Natural killer cell (primary cell): Measurements from ENCODE around the gene CROCC2. TPM values are rescaled to one million over a fixed set of nuclear protein-coding genes. Genes with fewer than 3 reads are reported as not detected.

Source experiments
- ATAC-seq, 3 donors: fragments of 150-1000 bp in 2 of 3; fragments of 200-7000 bp in 1 of 3; cut with Tn5 transposase; 1 replicate in 1 of 3; 2 replicates in 2 of 3; pipeline ENCODE4 v1.10.0; 2021; ENCODE audit warnings: mild to moderate bottlenecking in 2 of 3, moderate library complexity in 2 of 3
- DNase-seq, 2 donors: peaks; one replicate each; pipeline versions ENCODE4 v3.0.0 to v3.0.0-alpha.2; 2013 to 2021; ENCODE audit warnings: mixed read lengths in 1 of 2
- H3K27ac ChIP-seq: one replicate; pipeline ENCODE4 v1.5.1; 2013; ENCODE audit warnings: mild to moderate bottlenecking, low read length
- H3K27me3 ChIP-seq: one replicate; pipeline ENCODE4 v1.6.1; 2013; ENCODE audit warnings: low read length; ENCODE audit not compliant: control insufficient read depth, insufficient read depth
- H3K36me3 ChIP-seq: one replicate; pipeline ENCODE4 v1.6.1; 2013; ENCODE audit warnings: low read length; ENCODE audit not compliant: control insufficient read depth, insufficient read depth
- H3K4me1 ChIP-seq: one replicate; pipeline ENCODE4 v1.6.1; 2013; ENCODE audit warnings: low read length; ENCODE audit not compliant: control insufficient read depth, insufficient read depth
- H3K4me3 ChIP-seq: one replicate; pipeline ENCODE4 v1.5.1; 2013; ENCODE audit warnings: low read length
- H3K9me3 ChIP-seq: one replicate; pipeline ENCODE4 v1.6.1; 2013; ENCODE audit warnings: low read length; ENCODE audit not compliant: control insufficient read depth, insufficient read depth
- H3K27ac Mint-ChIP-seq, 2 donors: one replicate each; pipeline ENCODE4 v1.8.0; 2022; ENCODE audit warnings: mild to moderate bottlenecking in 2 of 2, mixed read lengths in 2 of 2, moderate library complexity in 1 of 2
- H3K27me3 Mint-ChIP-seq, 2 donors: one replicate each; pipeline ENCODE4 v1.8.0; 2022; ENCODE audit warnings: low read depth in 2 of 2, mixed read lengths in 2 of 2
- H3K36me3 Mint-ChIP-seq: one replicate; pipeline ENCODE4 v1.8.0; 2022; ENCODE audit warnings: mixed read lengths
- H3K4me1 Mint-ChIP-seq, 2 donors: one replicate each; pipeline ENCODE4 v1.8.0; 2022; ENCODE audit warnings: mixed read lengths in 2 of 2
- H3K4me3 Mint-ChIP-seq: one replicate; pipeline ENCODE4 v1.8.0; 2022; ENCODE audit warnings: mild to moderate bottlenecking, moderate library complexity, mixed read lengths
- H3K9me3 Mint-ChIP-seq, 2 donors: one replicate each; pipeline ENCODE4 v1.8.0; 2022; ENCODE audit warnings: mixed read lengths in 2 of 2
- CTCF ChIP-seq: fragments of 200-600 bp; IDR thresholded peaks from one replicate; pipeline ENCODE4 v1.8.0; 2022; ENCODE audit warnings: antibody characterized with exemption
- WGBS: methylation state at CpG from one replicate; pipeline ENCODE4 v1.1.7; 2013; ENCODE audit warnings: missing lambda C conversion rate; ENCODE audit not compliant: insufficient coverage; 5-methylcytosine and 5-hydroxymethylcytosine counted together
- intact Hi-C: fragments of 100-400 bp; cut with micrococcal nuclease; formaldehyde crosslinking; loops from one replicate; pipeline ENCODE4 v1.14.2; 2022
- total RNA-seq, 4 donors: library from RNA; stranded (reverse); fragments of 120-200 nt in 1 of 4; gene quantifications; one replicate each; pipeline versions ENCODE4 v1.2.3 to v1.2.4, GENCODE V29; 2013 to 2022

The CROCC2 gene
- total RNA-seq, 3 donors from 2014 or later (not counting 1 experiment from before 2014, with no cell fraction given), result 0.14 TPM; not detected in 2

DNA sequence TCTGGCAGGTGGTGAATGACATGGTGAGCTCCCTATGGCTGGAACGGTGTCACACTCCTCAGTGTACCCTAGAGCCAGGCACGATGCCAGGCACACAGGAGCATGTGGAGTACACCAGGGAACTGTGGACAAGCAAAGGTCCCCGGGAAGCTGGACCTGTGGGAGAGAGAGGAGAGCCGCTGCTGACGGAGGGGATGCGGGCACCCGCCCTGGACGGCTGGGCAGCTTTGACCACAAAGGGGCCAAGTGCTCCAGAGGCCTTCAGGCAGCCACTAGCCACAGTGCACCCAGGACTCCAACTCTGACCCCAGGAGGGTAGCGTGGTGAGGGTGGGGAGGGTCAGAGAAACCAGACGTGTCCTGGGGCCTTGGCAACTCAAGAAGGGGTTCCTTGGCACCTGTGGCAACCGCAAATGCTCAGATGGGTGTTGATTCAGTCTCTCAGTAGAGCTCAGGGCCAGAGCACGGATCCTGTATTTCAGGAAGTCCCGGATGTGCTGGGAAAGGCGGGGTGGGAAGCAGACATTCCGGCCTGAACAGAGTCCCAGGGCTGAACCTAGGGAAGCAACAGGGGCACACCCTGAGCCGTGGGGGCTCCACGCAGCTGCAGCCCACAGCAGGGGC lies 7.9 kb upstream of the CROCC2 start:
- WGBS, result 82% methylated on average over 17 of the region's 17 CpGs
- H3K4me3 Mint-ChIP-seq, result no peak overlapping the region
- H3K27ac Mint-ChIP-seq, result no peak overlapping the region
- no peaks in the 10 kb centered on the region for H3K36me3 Mint-ChIP-seq
- no peaks in the 10 kb centered on the region for H3K27me3 Mint-ChIP-seq
- no peak overlapping the region for H3K4me3 ChIP-seq
- intact Hi-C loops, result no loop called here
- H3K4me1 ChIP-seq, result peaks cover 6% of the 10 kb centered on the region
- no peaks in the 10 kb centered on the region for H3K9me3 Mint-ChIP-seq
- H3K9me3 ChIP-seq, result no peaks in the 10 kb centered on the region
- no peaks in the 10 kb centered on the region for H3K36me3 ChIP-seq
- DNase-seq (no peak), ATAC-seq (no peak)
- H3K27me3 ChIP-seq, result no peaks in the 10 kb centered on the region
- TF ChIP-seq CTCF, result no peak
- no peak overlapping the region for H3K27ac ChIP-seq
- no peaks in the 10 kb centered on the region for H3K4me1 Mint-ChIP-seq

- no peaks in the 10 kb centered on the region for H3K9me3 ChIP-seq
- H3K4me3 Mint-ChIP-seq, result no peak overlapping the region
- intact Hi-C loops, result no loop called here
- H3K36me3 Mint-ChIP-seq, result no peaks in the 10 kb centered on the region
- no peak for TF ChIP-seq CTCF
- H3K36me3 ChIP-seq, result no peaks in the 10 kb centered on the region
- H3K27me3 ChIP-seq, result no peaks in the 10 kb centered on the region
- H3K4me3 ChIP-seq, result no peak overlapping the region
- no peaks in the 10 kb centered on the region for H3K4me1 Mint-ChIP-seq
- H3K9me3 Mint-ChIP-seq, result no peaks in the 10 kb centered on the region
- 91% methylated on average over 23 of the region's 23 CpGs for WGBS
- ATAC-seq (no peak), DNase-seq (no peak)
- H3K4me1 ChIP-seq, result no peaks in the 10 kb centered on the region
- H3K27ac ChIP-seq, result no peak overlapping the region
- no peaks in the 10 kb centered on the region for H3K27me3 Mint-ChIP-seq
- H3K27ac Mint-ChIP-seq, result no peak overlapping the region
Observed at GRCh38 chr2:240898731-240899467, 7.2 kb upstream of the CROCC2 start.

DNA sequence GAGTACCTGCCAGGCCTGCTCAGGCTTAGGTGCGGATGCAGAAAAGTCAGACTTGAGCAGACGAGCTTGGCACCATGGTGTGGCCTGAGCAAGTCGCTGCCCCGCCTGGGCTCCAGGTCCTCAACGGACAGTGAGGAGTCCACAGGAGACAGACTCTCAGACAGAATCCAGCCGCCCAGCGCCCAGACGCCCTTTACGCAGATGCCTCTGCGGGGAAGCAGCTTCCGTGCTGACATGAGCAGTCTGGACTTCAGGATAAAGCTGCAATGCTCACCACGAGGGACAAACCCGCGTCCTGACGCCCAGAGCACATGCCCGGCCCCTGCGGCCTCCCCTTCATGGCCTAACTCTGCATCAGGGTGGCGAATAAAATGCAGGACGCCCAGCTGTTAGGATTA lies 6.7 kb upstream of the CROCC2 start:
- no peak overlapping the region for H3K4me3 Mint-ChIP-seq
- no peaks in the 10 kb centered on the region for H3K4me1 ChIP-seq
- H3K36me3 ChIP-seq, result no peaks in the 10 kb centered on the region
- no peaks in the 10 kb centered on the region for H3K9me3 ChIP-seq
- H3K4me3 ChIP-seq, result no peak overlapping the region
- no peaks in the 10 kb centered on the region for H3K36me3 Mint-ChIP-seq
- no peak for TF ChIP-seq CTCF
- no peak overlapping the region for H3K27ac Mint-ChIP-seq
- no peak overlapping the region for H3K27ac ChIP-seq
- ATAC-seq, result no peak
- H3K9me3 Mint-ChIP-seq, result no peaks in the 10 kb centered on the region
- WGBS, result 91% methylated on average over 19 of the region's 19 CpGs
- DNase-seq, result no peak
- intact Hi-C loops, result no loop called here
- no peaks in the 10 kb centered on the region for H3K4me1 Mint-ChIP-seq
- H3K27me3 Mint-ChIP-seq, result no peaks in the 10 kb centered on the region
- H3K27me3 ChIP-seq, result no peaks in the 10 kb centered on the region
